WTC11 (cell line): ENCODE results near the gene FRMD4A. TPM values are rescaled to one million over a fixed set of nuclear protein-coding genes. Genes with fewer than 3 reads are reported as not detected.

Source experiments
- ATAC-seq: fragments of 200-7000 bp; cut with Tn5 transposase; 2 replicates; pipeline ENCODE4 v1.10.0; 2021; ENCODE audit warnings: mild to moderate bottlenecking, moderate library complexity
- CTCF ChIA-PET: fragments of 300-600 bp; sonication (Branson Sonifier 250); formaldehyde crosslinking; loops from one replicate; lab custom pipeline; 2021; ENCODE audit warnings: antibody characterized with exemption; lab: Charles Lee
- POLR2A ChIA-PET: fragments of 350-600 bp; sonication (Branson Sonifier 250); formaldehyde crosslinking; loops from one replicate; lab custom pipeline; 2021; ENCODE audit warnings: antibody characterized with exemption; lab: Charles Lee
- DNase-seq: peaks from one replicate; pipeline ENCODE4 v3.0.0; 2021; ENCODE audit warnings: low spot score
- H3K27ac Mint-ChIP-seq: 2 replicates; pipeline ENCODE4 v1.8.0; 2021; ENCODE audit warnings: mixed read lengths
- H3K27me3 Mint-ChIP-seq: 2 replicates; pipeline ENCODE4 v1.8.0; 2021; ENCODE audit warnings: low read depth, mild to moderate bottlenecking, moderate library complexity, mixed read lengths
- H3K36me3 Mint-ChIP-seq: 2 replicates; pipeline ENCODE4 v1.8.0; 2021; ENCODE audit warnings: mixed read lengths
- H3K4me1 Mint-ChIP-seq: 2 replicates; pipeline ENCODE4 v1.8.0; 2022; ENCODE audit warnings: mixed read lengths
- H3K4me3 Mint-ChIP-seq: 2 replicates; pipeline ENCODE4 v1.8.0; 2021; ENCODE audit warnings: mild to moderate bottlenecking, moderate library complexity, mixed read lengths
- H3K9me3 Mint-ChIP-seq: 2 replicates; pipeline ENCODE4 v1.8.0; 2021; ENCODE audit warnings: mixed read lengths
- ATF6 ChIP-seq: sonication (generic); formaldehyde crosslinking; IDR thresholded peaks from 2 replicates; pipeline ENCODE4 v1.8.1; 2023; ENCODE audit warnings: mild to moderate bottlenecking, missing genetic modification reagents
- CREM ChIP-seq: sonication (generic); formaldehyde crosslinking; IDR thresholded peaks from 2 replicates; pipeline ENCODE4 v1.8.1; 2022; ENCODE audit warnings: mild to moderate bottlenecking, missing genetic modification reagents, moderate library complexity
- CTCF ChIP-seq: fragments of 200-600 bp; IDR thresholded peaks from 2 replicates; pipeline ENCODE4 v1.8.0; 2022; ENCODE audit warnings: antibody characterized with exemption
- ELF4 ChIP-seq: sonication (generic); formaldehyde crosslinking; IDR thresholded peaks from 2 replicates; pipeline ENCODE4 v1.8.1; 2022; ENCODE audit warnings: low read depth, mild to moderate bottlenecking, moderate library complexity, missing genetic modification reagents
- GRHL2 ChIP-seq: fragments of 250-450 bp; sonication (Bioruptor Pico); IDR thresholded peaks from 2 replicates; pipeline ENCODE4 v1.8.0; 2022; ENCODE audit warnings: mild to moderate bottlenecking, moderate library complexity; ENCODE audit not compliant: insufficient replicate concordance, severe bottlenecking
- GTF2I ChIP-seq: fragments of 250-450 bp; sonication (Bioruptor Pico); conservative IDR thresholded peaks from 2 replicates; pipeline ENCODE4 v1.4.0; 2021; ENCODE audit warnings: mild to moderate bottlenecking
- HMGA2 ChIP-seq: fragments of 250-450 bp; sonication (Bioruptor Pico); IDR thresholded peaks from 2 replicates; pipeline ENCODE4 v1.4.0; 2021; ENCODE audit warnings: mild to moderate bottlenecking, moderate library complexity
- HMGXB4 ChIP-seq: sonication (generic); formaldehyde crosslinking; IDR thresholded peaks from 2 replicates; pipeline ENCODE4 v1.8.1; 2023; ENCODE audit warnings: mild to moderate bottlenecking, moderate library complexity, missing genetic modification reagents
- NR1H2 ChIP-seq: sonication (generic); formaldehyde crosslinking; IDR thresholded peaks from 2 replicates; pipeline ENCODE4 v1.9.0; 2021; ENCODE audit warnings: mild to moderate bottlenecking, moderate library complexity, missing genetic modification reagents
- PRDM15 ChIP-seq: sonication (generic); formaldehyde crosslinking; IDR thresholded peaks from 2 replicates; pipeline ENCODE4 v1.8.0; 2022; ENCODE audit warnings: missing genetic modification reagents
- SOX15 ChIP-seq: fragments of 250-450 bp; sonication (Bioruptor Pico); IDR thresholded peaks from 2 replicates; pipeline ENCODE4 v1.9.0; 2021; ENCODE audit warnings: mild to moderate bottlenecking
- ZNF396 ChIP-seq: fragments of 250-450 bp; sonication (Bioruptor Pico); IDR thresholded peaks from 2 replicates; pipeline ENCODE4 v1.8.0; 2021; ENCODE audit warnings: mild to moderate bottlenecking, moderate library complexity, borderline replicate concordance
- ZNF416 ChIP-seq: fragments of 250-450 bp; sonication (Bioruptor Pico); IDR thresholded peaks from 2 replicates; pipeline ENCODE4 v1.9.0; 2021; ENCODE audit warnings: mild to moderate bottlenecking, inconsistent platforms
- ZNF423 ChIP-seq: fragments of 250-450 bp; sonication (Bioruptor Pico); IDR thresholded peaks from 2 replicates; pipeline ENCODE4 v2.1.2; 2022; ENCODE audit warnings: mild to moderate bottlenecking, moderate library complexity
- ZSCAN18 ChIP-seq: fragments of 250-450 bp; sonication (Bioruptor Pico); IDR thresholded peaks from 2 replicates; pipeline ENCODE4 v2.1.2; 2022; ENCODE audit warnings: mild to moderate bottlenecking, moderate library complexity
- total RNA-seq: library from RNA; stranded (reverse); gene quantifications from 3 replicates; pipeline ENCODE4 v1.2.3, GENCODE V29; 2021
- TF ChIP-seq, protein P1 (sequence below): sonication (generic); formaldehyde crosslinking; IDR thresholded peaks from 2 replicates; pipeline ENCODE4 v1.8.1; 2022; ENCODE audit warnings: low read depth, missing genetic modification reagents, borderline replicate concordance
- TF ChIP-seq, protein P2 (sequence below): fragments of 250-450 bp; sonication (Bioruptor Pico); IDR thresholded peaks from 2 replicates; pipeline ENCODE4 v1.9.0; 2021; ENCODE audit warnings: mild to moderate bottlenecking

Gene FRMD4A
- total RNA-seq, 1 experiment from 2014 or later: 35.5 TPM

- TF ChIP-seq, protein P1, sequence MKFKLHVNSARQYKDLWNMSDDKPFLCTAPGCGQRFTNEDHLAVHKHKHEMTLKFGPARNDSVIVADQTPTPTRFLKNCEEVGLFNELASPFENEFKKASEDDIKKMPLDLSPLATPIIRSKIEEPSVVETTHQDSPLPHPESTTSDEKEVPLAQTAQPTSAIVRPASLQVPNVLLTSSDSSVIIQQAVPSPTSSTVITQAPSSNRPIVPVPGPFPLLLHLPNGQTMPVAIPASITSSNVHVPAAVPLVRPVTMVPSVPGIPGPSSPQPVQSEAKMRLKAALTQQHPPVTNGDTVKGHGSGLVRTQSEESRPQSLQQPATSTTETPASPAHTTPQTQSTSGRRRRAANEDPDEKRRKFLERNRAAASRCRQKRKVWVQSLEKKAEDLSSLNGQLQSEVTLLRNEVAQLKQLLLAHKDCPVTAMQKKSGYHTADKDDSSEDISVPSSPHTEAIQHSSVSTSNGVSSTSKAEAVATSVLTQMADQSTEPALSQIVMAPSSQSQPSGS (CRISPR knock-in tag): no peak
- TF ChIP-seq SOX15 (CRISPR knock-in tag) (no peak), ZNF416 (no peak), ATF6 (no peak), ELF4 (CRISPR knock-in tag) (no peak), ZSCAN18 (CRISPR knock-in tag) (no peak)
Observed at GRCh38 chr10:13943735-13944398, 386.9 kb downstream of the FRMD4A start (continued).

DNA sequence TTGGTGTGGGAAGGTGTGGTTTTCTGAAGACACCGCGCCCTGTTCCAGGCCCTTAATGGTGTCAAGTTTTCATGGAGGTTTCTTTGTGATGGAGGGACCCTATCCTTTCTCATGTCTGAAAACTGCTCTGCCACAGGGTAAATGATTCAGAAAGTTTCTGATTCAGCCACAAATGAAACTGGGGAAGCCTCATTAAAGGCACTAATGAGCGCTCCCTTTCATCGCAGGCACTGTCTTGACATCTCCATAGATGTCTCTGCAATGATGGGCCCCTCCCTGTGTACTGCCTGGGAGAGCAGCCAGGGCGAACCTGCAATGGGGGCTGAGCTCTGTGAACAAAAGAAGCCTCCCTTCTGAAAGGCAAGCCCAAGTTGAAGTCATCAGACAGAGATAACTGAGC is 388.7 kb downstream of the FRMD4A start:
- TF ChIP-seq, protein P2, sequence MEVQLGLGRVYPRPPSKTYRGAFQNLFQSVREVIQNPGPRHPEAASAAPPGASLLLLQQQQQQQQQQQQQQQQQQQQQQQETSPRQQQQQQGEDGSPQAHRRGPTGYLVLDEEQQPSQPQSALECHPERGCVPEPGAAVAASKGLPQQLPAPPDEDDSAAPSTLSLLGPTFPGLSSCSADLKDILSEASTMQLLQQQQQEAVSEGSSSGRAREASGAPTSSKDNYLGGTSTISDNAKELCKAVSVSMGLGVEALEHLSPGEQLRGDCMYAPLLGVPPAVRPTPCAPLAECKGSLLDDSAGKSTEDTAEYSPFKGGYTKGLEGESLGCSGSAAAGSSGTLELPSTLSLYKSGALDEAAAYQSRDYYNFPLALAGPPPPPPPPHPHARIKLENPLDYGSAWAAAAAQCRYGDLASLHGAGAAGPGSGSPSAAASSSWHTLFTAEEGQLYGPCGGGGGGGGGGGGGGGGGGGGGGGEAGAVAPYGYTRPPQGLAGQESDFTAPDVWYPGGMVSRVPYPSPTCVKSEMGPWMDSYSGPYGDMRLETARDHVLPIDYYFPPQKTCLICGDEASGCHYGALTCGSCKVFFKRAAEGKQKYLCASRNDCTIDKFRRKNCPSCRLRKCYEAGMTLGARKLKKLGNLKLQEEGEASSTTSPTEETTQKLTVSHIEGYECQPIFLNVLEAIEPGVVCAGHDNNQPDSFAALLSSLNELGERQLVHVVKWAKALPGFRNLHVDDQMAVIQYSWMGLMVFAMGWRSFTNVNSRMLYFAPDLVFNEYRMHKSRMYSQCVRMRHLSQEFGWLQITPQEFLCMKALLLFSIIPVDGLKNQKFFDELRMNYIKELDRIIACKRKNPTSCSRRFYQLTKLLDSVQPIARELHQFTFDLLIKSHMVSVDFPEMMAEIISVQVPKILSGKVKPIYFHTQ: no peak
- TF ChIP-seq GRHL2 (CRISPR knock-in tag) (no peak), NR1H2 (CRISPR knock-in tag) (no peak), CREM (no peak), HMGA2 (CRISPR knock-in tag) (no peak), ZNF423 (CRISPR knock-in tag) (no peak), ZNF396 (CRISPR knock-in tag) (no peak)
- ChIA-PET POLR2A (no interaction called here), CTCF (no interaction called here)
- ATAC-seq (no peak), DNase-seq (no peak)
- Mint-ChIP-seq H3K4me3 (no peak overlapping the region), H3K4me1 (peaks cover 28% of the 10 kb centered on the region), H3K36me3 (no peaks in the 10 kb centered on the region), H3K27ac (no peak overlapping the region), H3K9me3 (peaks cover 8% of the 10 kb centered on the region), H3K27me3 (no peaks in the 10 kb centered on the region)

DNA sequence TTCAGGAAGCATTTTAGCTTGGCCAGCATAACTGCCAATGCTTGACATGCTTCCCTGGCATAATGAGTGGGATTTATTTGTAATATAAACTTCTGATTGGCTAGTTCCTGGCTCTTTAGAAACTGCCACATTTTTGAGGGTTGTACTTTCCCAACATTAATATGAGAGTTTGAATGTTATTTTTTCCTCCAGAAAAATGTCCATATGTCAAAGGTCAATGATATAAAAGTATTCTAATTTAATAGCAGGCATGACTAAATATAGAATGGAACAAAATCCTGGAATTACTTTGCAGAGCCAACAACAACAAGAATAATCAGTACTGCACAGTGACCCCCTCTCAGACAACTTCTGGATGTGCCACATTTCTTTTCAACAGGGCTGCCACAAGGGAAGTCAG is 391.3 kb downstream of the FRMD4A start:
- peaks cover 7% of the 10 kb centered on the region for H3K4me1 Mint-ChIP-seq
- H3K27ac Mint-ChIP-seq: no peak overlapping the region
- H3K4me3 Mint-ChIP-seq: no peak overlapping the region
- H3K9me3 Mint-ChIP-seq: peaks cover 19% of the 10 kb centered on the region
- H3K36me3 Mint-ChIP-seq: peaks cover 8% of the 10 kb centered on the region
- ATAC-seq (no peak), DNase-seq (no peak)
- POLR2A ChIA-PET: no interaction called here
- no peaks in the 10 kb centered on the region for H3K27me3 Mint-ChIP-seq
- CTCF ChIA-PET: interaction anchor here (0.6 kb wide), 2 partner anchors 41 to 155 kb away, joined by 3 to 6 read pairs; no protein-coding TSS in a partner anchor
- TF ChIP-seq HMGXB4 (CRISPR knock-in tag) (no peak), GTF2I (CRISPR knock-in tag) (no peak), CTCF (no peak), PRDM15 (no peak)
